Measurements from ENCODE around the gene EMX2. TPM values are rescaled to one million over a fixed set of nuclear protein-coding genes. Genes with fewer than 3 reads are reported as not detected.

Gene EMX2
- polyA plus RNA-seq, 1 donor from 2014 or later = 0.12 TPM

DNA sequence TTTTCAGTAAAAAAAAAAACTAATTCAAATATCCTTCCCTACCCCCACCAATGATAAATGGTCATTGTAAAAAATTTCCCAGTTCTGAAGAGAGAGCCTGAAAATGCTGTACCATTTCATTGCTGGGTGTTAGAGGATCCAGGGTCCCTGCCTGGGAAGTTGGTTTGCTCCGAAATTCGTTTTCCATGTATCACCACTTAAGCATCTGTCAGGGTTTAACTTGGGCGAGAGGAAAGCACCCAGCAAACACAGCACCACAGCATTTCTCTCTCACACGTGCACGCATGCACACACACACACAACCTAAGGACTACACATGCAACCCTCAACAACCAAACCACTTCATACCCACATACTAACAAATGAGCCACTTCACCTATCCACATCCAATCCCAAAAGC, 42.1 kb upstream of the EMX2 start:
- H3K9me2 ChIP-seq (ENCODE audit: insufficient read depth, low read length) = no peaks in the 10 kb centered on the region
- H3K27ac ChIP-seq (ENCODE audit: low read length) = no peak overlapping the region
- no peaks in the 10 kb centered on the region for H3F3A ChIP-seq (ENCODE audit: insufficient read depth, low read length, poor library complexity, severe bottlenecking)
- no peaks in the 10 kb centered on the region for H3K9me3 ChIP-seq (ENCODE audit: low read length)
- no peak overlapping the region for H3K9ac ChIP-seq (ENCODE audit: low read length)
- TF ChIP-seq EZH2 (IDR thresholded peaks at IDR 0.05; ENCODE audit: borderline replicate concordance, insufficient read depth, low read length, poor library complexity, severe bottlenecking) (no peak), POLR2AphosphoS5 (IDR thresholded peaks at IDR 0.05) (no peak), REST (IDR thresholded peaks at IDR 0.05; ENCODE audit: borderline replicate concordance) (no peak), TAF1 (IDR thresholded peaks at IDR 0.05; ENCODE audit: low read depth) (no peak), MXI1 (conservative IDR thresholded peaks at IDR 0.05; ENCODE audit: poor library complexity, severe bottlenecking) (no peak), CTCF (IDR thresholded peaks at IDR 0.05; ENCODE audit: poor library complexity, severe bottlenecking) (no peak), RAD21 (conservative IDR thresholded peaks at IDR 0.05) (no peak), EP300 (conservative IDR thresholded peaks at IDR 0.05; ENCODE audit: poor library complexity, severe bottlenecking) (no peak), SMC3 (conservative IDR thresholded peaks at IDR 0.05; ENCODE audit: poor library complexity) (no peak)
- no peaks in the 10 kb centered on the region for H4K20me1 ChIP-seq (ENCODE audit: insufficient read depth)
- no peak overlapping the region for H2AFZ ChIP-seq (ENCODE audit: low read depth, low read length)
- H3K27me3 ChIP-seq (ENCODE audit: insufficient read depth, low read depth, low read length) = no peaks in the 10 kb centered on the region
- no peaks in the 10 kb centered on the region for H3K36me3 ChIP-seq (ENCODE audit: insufficient read depth, low read length)
- no peak overlapping the region for H3K4me2 ChIP-seq (ENCODE audit: low read length)
- no peak overlapping the region for H3K4me3 ChIP-seq (ENCODE audit: low read length)
- H3K79me2 ChIP-seq (replicated peaks; ENCODE audit: insufficient read depth, low read length) = no peaks in the 10 kb centered on the region

GRCh38 chr10:117501460-117502035, 41.0 kb upstream of the EMX2 start:
- Histone ChIP-seq H3K79me2 (replicated peaks; ENCODE audit: insufficient read depth, low read length) (no peaks in the 10 kb centered on the region), H3K9me2 (ENCODE audit: insufficient read depth, low read length) (no peaks in the 10 kb centered on the region), H3F3A (ENCODE audit: insufficient read depth, low read length, poor library complexity, severe bottlenecking) (no peaks in the 10 kb centered on the region), H3K4me3 (ENCODE audit: low read length) (no peak overlapping the region), H3K9ac (ENCODE audit: low read length) (no peak overlapping the region), H4K20me1 (ENCODE audit: insufficient read depth) (no peaks in the 10 kb centered on the region), H3K27me3 (ENCODE audit: insufficient read depth, low read depth, low read length) (no peaks in the 10 kb centered on the region), H2AFZ (ENCODE audit: low read depth, low read length) (no peak overlapping the region), H3K4me2 (ENCODE audit: low read length) (no peak overlapping the region), H3K9me3 (ENCODE audit: low read length) (no peaks in the 10 kb centered on the region), H3K27ac (ENCODE audit: low read length) (no peak overlapping the region), H3K36me3 (ENCODE audit: insufficient read depth, low read length) (no peaks in the 10 kb centered on the region)
- TF ChIP-seq RAD21 (conservative IDR thresholded peaks at IDR 0.05) = no peak
